ENCODE measurements around the gene CHD6.

Gene CHD6

GRCh38 chr20:41363601-41364000 is 254.6 kb downstream of the CHD6 start:
- no peak for TF ChIP-seq CTCF (conservative IDR thresholded peaks at IDR 0.05; ENCODE audit: low read length)

GRCh38 chr20:41362748-41363140 is 255.4 kb downstream of the CHD6 start:
- no peak overlapping the region for H3K4me3 ChIP-seq (ENCODE audit: low read length)
- no peak for TF ChIP-seq CTCF (conservative IDR thresholded peaks at IDR 0.05; ENCODE audit: low read length)
- no peak for DNase-seq (ENCODE audit: low read depth)

More at GRCh38 chr20:41363601-41364000, 254.6 kb downstream of the CHD6 start:
- H3K4me3 ChIP-seq (ENCODE audit: low read length): no peak overlapping the region
- no peak for DNase-seq (ENCODE audit: low read depth)

- TF ChIP-seq CTCF (conservative IDR thresholded peaks at IDR 0.05; ENCODE audit: low read length): no peak
- no peak overlapping the region for H3K4me3 ChIP-seq (ENCODE audit: low read length)
- DNase-seq (ENCODE audit: low read depth): no peak
Measured at GRCh38 chr20:41361757-41362747, 256.1 kb downstream of the CHD6 start.

GRCh38 chr20:41360831-41361756 is 257.1 kb downstream of the CHD6 start:
- H3K4me3 ChIP-seq (ENCODE audit: low read length): no peak overlapping the region
- no peak for TF ChIP-seq CTCF (conservative IDR thresholded peaks at IDR 0.05; ENCODE audit: low read length)
- no peak for DNase-seq (ENCODE audit: low read depth)

GRCh38 chr20:41359541-41360011 is 258.6 kb downstream of the CHD6 start:
- TF ChIP-seq CTCF (conservative IDR thresholded peaks at IDR 0.05; ENCODE audit: low read length): no peak
- no peak overlapping the region for H3K4me3 ChIP-seq (ENCODE audit: low read length)

GRCh38 chr20:41358717-41359116 is 259.5 kb downstream of the CHD6 start:
- no peak for TF ChIP-seq CTCF (conservative IDR thresholded peaks at IDR 0.05; ENCODE audit: low read length)

More at GRCh38 chr20:41359541-41360011, 258.6 kb downstream of the CHD6 start:
- no peak for DNase-seq (ENCODE audit: low read depth)

More at GRCh38 chr20:41358717-41359116, 259.5 kb downstream of the CHD6 start:
- DNase-seq (ENCODE audit: low read depth): no peak
- H3K4me3 ChIP-seq (ENCODE audit: low read length): no peak overlapping the region

All from AG10803 (cell line).